ENCODE results near the gene FZD10.

DNA sequence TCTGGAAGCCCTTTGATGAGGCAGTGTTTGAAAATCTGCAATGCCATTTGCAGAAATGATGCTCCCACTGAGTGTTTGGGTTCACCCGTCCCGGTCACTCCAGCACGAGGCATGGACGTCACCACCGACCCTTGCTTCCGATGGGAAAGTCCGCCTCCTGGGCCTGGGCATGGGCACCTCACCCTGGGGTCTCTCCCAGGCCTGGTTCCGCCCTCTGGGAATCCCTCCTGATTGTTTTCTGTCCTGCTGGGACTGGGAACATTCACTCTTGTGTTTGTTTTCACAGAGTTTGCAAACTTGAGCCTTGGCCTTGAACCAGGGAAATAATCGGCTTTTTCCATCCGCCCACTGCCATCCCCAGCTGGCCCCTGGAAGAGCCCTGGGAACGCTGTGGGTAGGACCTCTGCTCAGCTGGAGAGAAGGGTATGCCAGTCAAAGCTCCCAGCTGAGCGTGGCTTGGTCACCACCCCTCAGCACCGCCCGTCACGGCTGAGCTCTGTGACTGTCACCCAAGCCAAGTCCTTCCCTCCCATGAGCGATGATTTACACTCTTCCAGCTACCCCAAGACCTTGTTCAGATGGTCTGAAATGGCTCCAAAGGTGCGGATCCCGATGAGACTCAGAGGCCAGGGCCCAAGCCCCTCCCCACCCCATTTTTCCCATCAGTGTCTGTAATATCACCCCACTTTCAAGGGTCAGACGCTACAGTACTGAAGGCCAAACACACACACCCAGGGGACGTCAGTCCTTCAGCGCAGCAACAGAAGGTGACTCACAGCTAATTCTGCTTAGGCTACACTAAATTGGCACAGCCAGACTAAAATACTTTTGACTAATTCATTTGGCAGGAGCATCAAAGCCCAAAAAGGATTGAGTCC is 34.1 kb upstream of the FZD10 start:
- TF ChIP-seq POLR2A (IDR thresholded peaks at IDR 0.05) (no peak), CTCF (IDR thresholded peaks at IDR 0.05) (no peak)

All from right lobe of liver (tissue), 4 donors.